Mesendoderm (in vitro differentiated cells): ENCODE measurements around the gene MERTK.

Experiments
- DNase-seq: peaks from one replicate; pipeline ENCODE4 v3.0.0; 2013
- H2AK5ac ChIP-seq: 2 replicates; pipeline ENCODE4 v1.6.1; 2013; ENCODE audit warnings: low read length, inconsistent platforms
- H2BK120ac ChIP-seq: 2 replicates; pipeline ENCODE4 v1.6.1; 2013; ENCODE audit warnings: low read depth, mild to moderate bottlenecking, low read length, moderate library complexity, mixed read lengths
- H2BK15ac ChIP-seq: replicated peaks from 2 replicates; pipeline ENCODE4 v1.6.1; 2013; ENCODE audit warnings: low read depth, mild to moderate bottlenecking, moderate library complexity
- H2BK5ac ChIP-seq: 2 replicates; pipeline ENCODE4 v1.6.1; 2013; ENCODE audit warnings: low read length, inconsistent platforms
- H3K18ac ChIP-seq: 2 replicates; pipeline ENCODE4 v1.6.1; 2013; ENCODE audit warnings: mild to moderate bottlenecking, low read length, mixed read lengths
- H3K23ac ChIP-seq: one replicate; pipeline ENCODE4 v1.6.1; 2013; ENCODE audit warnings: low read length
- H3K27ac ChIP-seq: 2 replicates; pipeline ENCODE4 v1.5.1; 2013; ENCODE audit warnings: low read depth, mild to moderate bottlenecking, inconsistent platforms, low read length, moderate library complexity
- H3K27me3 ChIP-seq: 2 replicates; pipeline ENCODE4 v1.6.1; 2013; ENCODE audit warnings: low read length, control low read depth, mild to moderate bottlenecking, inconsistent platforms; ENCODE audit not compliant: insufficient read depth, poor library complexity
- H3K36me3 ChIP-seq: 2 replicates; pipeline ENCODE4 v1.6.1; 2013; ENCODE audit warnings: low read length, inconsistent platforms; ENCODE audit not compliant: control insufficient read depth, insufficient read depth
- H3K4ac ChIP-seq: one replicate; pipeline ENCODE4 v1.6.1; 2013; ENCODE audit warnings: low read depth, mild to moderate bottlenecking, low read length, moderate library complexity
- H3K4me1 ChIP-seq: 2 replicates; pipeline ENCODE4 v1.6.1; 2013; ENCODE audit warnings: low read depth, low read length, inconsistent platforms; ENCODE audit not compliant: control insufficient read depth
- H3K4me2 ChIP-seq: 2 replicates; pipeline ENCODE4 v1.6.1; 2013; ENCODE audit warnings: low read length
- H3K4me3 ChIP-seq: 2 replicates; pipeline ENCODE4 v1.5.1; 2013; ENCODE audit warnings: mild to moderate bottlenecking, low read length
- H3K56ac ChIP-seq: one replicate; pipeline ENCODE4 v1.6.1; 2013; ENCODE audit warnings: low read length
- H3K79me1 ChIP-seq: 2 replicates; pipeline ENCODE4 v1.6.1; 2013; ENCODE audit warnings: low read length, inconsistent platforms
- H3K79me2 ChIP-seq: 2 replicates; pipeline ENCODE4 v1.6.1; 2013; ENCODE audit warnings: mild to moderate bottlenecking, low read length; ENCODE audit not compliant: control insufficient read depth, insufficient read depth
- H3K9ac ChIP-seq: 2 replicates; pipeline ENCODE4 v1.6.1; 2013; ENCODE audit warnings: low read length, inconsistent platforms
- H4K5ac ChIP-seq: one replicate; pipeline ENCODE4 v1.6.1; 2013; ENCODE audit warnings: low read length
- H4K8ac ChIP-seq: one replicate; pipeline ENCODE4 v1.6.1; 2013; ENCODE audit warnings: low read depth, mild to moderate bottlenecking, control low read depth, low read length, moderate library complexity
- WGBS: extraction: QIAGEN DNeasy Blood & Tissue Kit; methylation state at CpG from one replicate; pipeline ENCODE4 v1.1.7; 2013; ENCODE audit warnings: low lambda C conversion rate, missing lambda C conversion rate; ENCODE audit not compliant: insufficient coverage; ENCODE audit errors: extremely low coverage; 5-methylcytosine and 5-hydroxymethylcytosine counted together

MERTK gene

GRCh38 chr2:112001942-112002341 is 103.5 kb downstream of the MERTK start:
- Histone ChIP-seq H3K36me3 (peaks cover 4% of the 10 kb centered on the region), H3K23ac (no peak overlapping the region), H2AK5ac (no peak overlapping the region)

GRCh38 chr2:112003576-112004252 is 105.3 kb downstream of the MERTK start:
- no CpG with 5 or more reads among the region's 5 CpGs for WGBS

More at GRCh38 chr2:112001942-112002341, 103.5 kb downstream of the MERTK start:
- Histone ChIP-seq H3K4me1 (no peaks in the 10 kb centered on the region), H2BK15ac (no peak overlapping the region), H2BK5ac (no peak overlapping the region), H3K18ac (no peak overlapping the region), H3K27me3 (no peaks in the 10 kb centered on the region), H3K9ac (no peak overlapping the region), H3K27ac (no peak overlapping the region), H3K56ac (no peak overlapping the region), H3K79me1 (no peaks in the 10 kb centered on the region), H3K4me3 (no peak overlapping the region), H3K4me2 (no peak overlapping the region), H3K4ac (no peak overlapping the region), H3K79me2 (no peaks in the 10 kb centered on the region), H2BK120ac (no peak overlapping the region), H4K5ac (no peak overlapping the region), H4K8ac (no peak overlapping the region)
- no peak for DNase-seq

GRCh38 chr2:112004253-112004645 is 105.8 kb downstream of the MERTK start:
- H3K79me2 ChIP-seq, result no peaks in the 10 kb centered on the region
- no peak overlapping the region for H3K4ac ChIP-seq
- no peak overlapping the region for H3K9ac ChIP-seq
- H3K27me3 ChIP-seq, result no peaks in the 10 kb centered on the region
- H3K36me3 ChIP-seq, result peaks cover 4% of the 10 kb centered on the region
- no peak overlapping the region for H4K5ac ChIP-seq
- H3K56ac ChIP-seq, result no peak overlapping the region
- WGBS, result no CpG with 5 or more reads among the region's 5 CpGs
- no peak for DNase-seq
- no peak overlapping the region for H3K4me3 ChIP-seq
- H2AK5ac ChIP-seq, result no peak overlapping the region
- no peak overlapping the region for H2BK120ac ChIP-seq
- no peaks in the 10 kb centered on the region for H3K79me1 ChIP-seq
- H3K18ac ChIP-seq, result no peak overlapping the region
- H3K27ac ChIP-seq, result no peak overlapping the region
- no peak overlapping the region for H3K23ac ChIP-seq
- H4K8ac ChIP-seq, result no peak overlapping the region
- no peak overlapping the region for H2BK5ac ChIP-seq
- no peak overlapping the region for H2BK15ac ChIP-seq
- no peak overlapping the region for H3K4me2 ChIP-seq
- no peaks in the 10 kb centered on the region for H3K4me1 ChIP-seq

More at GRCh38 chr2:112003576-112004252, 105.3 kb downstream of the MERTK start:
- H3K4me2 ChIP-seq, result no peak overlapping the region
- no peak overlapping the region for H4K5ac ChIP-seq
- no peak overlapping the region for H2BK120ac ChIP-seq
- H3K79me1 ChIP-seq, result no peaks in the 10 kb centered on the region
- no peak for DNase-seq
- no peak overlapping the region for H3K4ac ChIP-seq
- H3K18ac ChIP-seq, result no peak overlapping the region
- no peak overlapping the region for H3K9ac ChIP-seq
- peaks cover 4% of the 10 kb centered on the region for H3K36me3 ChIP-seq
- H3K4me3 ChIP-seq, result no peak overlapping the region
- H3K79me2 ChIP-seq, result no peaks in the 10 kb centered on the region
- no peaks in the 10 kb centered on the region for H3K27me3 ChIP-seq
- no peaks in the 10 kb centered on the region for H3K4me1 ChIP-seq
- H2AK5ac ChIP-seq, result no peak overlapping the region
- H3K27ac ChIP-seq, result no peak overlapping the region
- no peak overlapping the region for H2BK15ac ChIP-seq
- H4K8ac ChIP-seq, result no peak overlapping the region
- H3K56ac ChIP-seq, result no peak overlapping the region
- H3K23ac ChIP-seq, result no peak overlapping the region
- no peak overlapping the region for H2BK5ac ChIP-seq

DNA sequence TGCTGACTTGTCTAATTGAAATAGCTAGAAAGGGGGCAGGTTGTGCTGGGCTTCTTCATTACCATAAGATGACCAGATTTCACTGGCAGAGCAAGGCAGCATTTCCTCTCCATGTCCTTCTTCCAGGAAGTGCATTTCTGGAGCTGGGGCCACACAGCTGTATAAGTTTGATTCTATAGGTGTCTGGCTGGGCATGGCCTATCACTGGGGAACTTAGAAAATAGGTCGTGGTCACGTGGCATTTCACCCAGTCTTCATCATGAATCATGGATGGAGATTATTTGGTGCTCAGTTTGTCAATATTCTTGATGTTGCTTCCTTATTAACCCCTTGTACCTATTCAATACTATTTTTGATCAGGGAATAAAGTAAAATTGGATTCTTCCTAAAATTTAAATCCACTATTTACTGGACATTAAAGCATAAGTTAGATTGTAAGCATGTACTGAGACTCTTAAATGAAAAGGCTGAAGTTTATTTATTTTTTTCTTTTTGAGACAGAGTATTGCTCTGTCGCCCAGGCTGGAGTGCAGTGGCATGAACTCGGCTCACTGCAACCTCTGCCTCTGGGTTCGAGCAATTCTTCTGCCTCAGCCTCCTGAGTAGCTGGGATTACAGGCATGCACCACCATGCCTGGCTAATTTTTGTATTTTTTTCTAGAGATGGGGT is 107.1 kb downstream of the MERTK start:
- Histone ChIP-seq H2AK5ac (no peak overlapping the region), H3K23ac (no peak overlapping the region), H4K5ac (no peak overlapping the region), H3K4ac (no peak overlapping the region), H3K56ac (no peak overlapping the region), H3K4me1 (no peaks in the 10 kb centered on the region), H3K79me1 (no peaks in the 10 kb centered on the region), H2BK5ac (no peak overlapping the region), H3K27me3 (no peaks in the 10 kb centered on the region), H3K4me3 (no peak overlapping the region), H3K36me3 (peaks cover 13% of the 10 kb centered on the region), H3K27ac (no peak overlapping the region), H2BK120ac (no peak overlapping the region), H3K79me2 (no peaks in the 10 kb centered on the region), H3K18ac (no peak overlapping the region), H4K8ac (no peak overlapping the region), H3K9ac (no peak overlapping the region), H3K4me2 (no peak overlapping the region), H2BK15ac (no peak overlapping the region)
- no peak for DNase-seq
- no CpG with 5 or more reads among the region's 5 CpGs for WGBS

GRCh38 chr2:112006076-112006410 is 107.6 kb downstream of the MERTK start:
- no peak overlapping the region for H3K18ac ChIP-seq
- H2BK120ac ChIP-seq, result no peak overlapping the region
- H4K8ac ChIP-seq, result no peak overlapping the region
- no peaks in the 10 kb centered on the region for H3K79me1 ChIP-seq
- no peak overlapping the region for H3K56ac ChIP-seq
- H3K9ac ChIP-seq, result no peak overlapping the region
- no peak overlapping the region for H3K27ac ChIP-seq
- H3K23ac ChIP-seq, result no peak overlapping the region
- no peak overlapping the region for H2AK5ac ChIP-seq
- H2BK15ac ChIP-seq, result no peak overlapping the region
- H3K36me3 ChIP-seq, result peaks cover 18% of the 10 kb centered on the region
- H3K27me3 ChIP-seq, result no peaks in the 10 kb centered on the region
- no peaks in the 10 kb centered on the region for H3K79me2 ChIP-seq
- H3K4me2 ChIP-seq, result no peak overlapping the region
- H4K5ac ChIP-seq, result no peak overlapping the region
- H3K4ac ChIP-seq, result no peak overlapping the region
- H3K4me1 ChIP-seq, result no peaks in the 10 kb centered on the region
- H2BK5ac ChIP-seq, result no peak overlapping the region
- WGBS, result no CpG with 5 or more reads among the region's 4 CpGs
- H3K4me3 ChIP-seq, result no peak overlapping the region
- DNase-seq, result no peak

DNA sequence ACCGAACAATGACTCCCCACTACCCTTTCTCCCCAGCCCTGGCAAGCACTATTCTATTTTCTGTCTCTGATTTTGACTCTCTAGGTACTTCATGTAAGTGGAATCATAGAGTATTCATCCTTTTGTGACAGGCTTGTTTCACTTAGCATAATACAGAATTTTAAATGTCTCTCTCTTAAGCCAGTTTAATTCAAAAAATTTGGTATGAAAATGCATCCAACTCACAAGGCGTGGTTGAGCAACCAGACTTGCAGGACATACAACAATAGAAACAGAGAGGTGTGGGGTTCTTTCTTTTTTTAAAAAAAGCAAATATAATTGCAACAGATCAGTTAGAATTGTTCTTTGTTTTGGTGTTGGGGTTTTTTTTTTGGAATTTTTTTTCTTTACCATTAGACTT is 109.1 kb downstream of the MERTK start:
- H4K5ac ChIP-seq, result no peak overlapping the region
- H3K4ac ChIP-seq, result no peak overlapping the region
- H3K4me3 ChIP-seq, result no peak overlapping the region
- H3K4me2 ChIP-seq, result no peak overlapping the region
- no peak overlapping the region for H3K56ac ChIP-seq
- H3K27me3 ChIP-seq, result no peaks in the 10 kb centered on the region
- H4K8ac ChIP-seq, result no peak overlapping the region
- no peak overlapping the region for H3K18ac ChIP-seq
- peaks cover 21% of the 10 kb centered on the region for H3K36me3 ChIP-seq
- no peaks in the 10 kb centered on the region for H3K79me1 ChIP-seq
- no CpG with 5 or more reads among the region's 2 CpGs for WGBS
- H2BK15ac ChIP-seq, result no peak overlapping the region
- H3K9ac ChIP-seq, result no peak overlapping the region
- H3K4me1 ChIP-seq, result no peaks in the 10 kb centered on the region
- H2BK120ac ChIP-seq, result no peak overlapping the region
- DNase-seq, result no peak
- H2AK5ac ChIP-seq, result no peak overlapping the region
- no peak overlapping the region for H3K23ac ChIP-seq
- no peak overlapping the region for H2BK5ac ChIP-seq
- H3K27ac ChIP-seq, result no peak overlapping the region
- no peaks in the 10 kb centered on the region for H3K79me2 ChIP-seq
